Activated CD4-positive, alpha-beta T cell treated with anti-CD3 and anti-CD28 coated beads, Interleukin-2, amount 50 U/mL, for 16 hours (primary cell): ENCODE data around the gene C4orf46.
"Not testable (repeated sequence)": the region's sequence is repeated elsewhere in the genome, so short reads cannot be mapped to it uniquely, and the experiment has no call there.

Source experiments
- DNase-seq: peaks from one replicate; pipeline ENCODE4 v3.0.0-alpha.2; 2020

Gene C4orf46

DNA sequence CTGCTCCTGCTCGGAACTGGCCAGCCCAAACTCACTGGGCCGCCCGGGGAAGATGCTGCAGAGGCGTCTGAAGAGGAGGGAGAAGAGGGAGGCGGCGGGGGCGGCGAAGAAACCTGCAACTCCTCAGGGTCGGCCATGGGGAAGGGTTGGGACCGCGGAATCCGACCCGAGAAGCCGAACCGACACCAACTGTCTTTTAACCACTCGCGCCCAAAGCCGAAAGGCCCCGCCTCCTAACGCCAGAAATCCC, at the start of gene C4orf46:
Gene C4orf46, minus strand, starts transcription at position 223 of the 250 bp plus-strand sequence. Its CDS starts 86 bp downstream, at position 137.
- DNase-seq: no peak

GRCh38 chr4:158715802-158716201, 44.1 kb upstream of the C4orf46 start:
- DNase-seq: no peak

GRCh38 chr4:158714937-158715336, 43.2 kb upstream of the C4orf46 start:
- DNase-seq: no peak

- DNase-seq: not testable (repeated sequence)
Measured at GRCh38 chr4:158712622-158713021, 40.9 kb upstream of the C4orf46 start.

DNA sequence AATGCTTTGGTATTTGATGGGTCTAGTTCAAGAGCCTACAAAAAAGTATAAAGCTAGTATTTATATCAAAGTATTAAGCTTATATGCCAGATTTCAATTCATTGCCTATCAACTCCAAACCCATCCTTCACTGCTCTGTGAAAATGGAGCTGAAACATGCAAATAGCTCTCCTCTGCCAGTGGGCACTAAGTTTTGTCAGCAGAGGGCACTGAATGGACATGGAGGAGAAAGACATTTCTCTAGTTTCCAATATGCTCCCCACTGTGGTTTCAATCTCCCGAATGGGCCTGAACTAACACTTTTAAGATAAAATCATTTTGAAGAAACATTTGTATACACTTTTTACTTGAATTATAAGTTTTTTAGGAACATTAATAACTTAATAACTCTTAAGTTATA, 39.1 kb upstream of the C4orf46 start:
- DNase-seq: no peak

GRCh38 chr4:158704274-158704673, 32.6 kb upstream of the C4orf46 start:
- DNase-seq: no peak

DNA sequence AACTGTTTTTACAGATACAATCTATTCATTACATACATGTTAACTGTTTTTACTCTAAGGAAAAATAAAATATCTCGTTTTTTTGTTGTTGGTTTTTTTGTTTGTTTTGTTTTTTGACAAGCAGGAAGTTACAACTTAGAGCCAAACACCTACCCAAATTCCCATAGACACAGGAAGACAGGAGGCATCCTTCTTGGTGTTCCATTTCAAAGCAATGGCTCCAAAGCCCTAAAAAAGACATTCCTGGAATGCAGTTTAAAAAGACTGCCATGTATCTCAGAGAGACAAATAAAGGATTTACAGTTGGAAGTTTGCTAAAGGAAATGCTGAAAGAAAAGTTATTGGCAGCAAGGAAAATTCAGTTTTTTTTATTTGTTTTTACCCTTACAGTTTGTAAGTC, 17.1 kb upstream of the C4orf46 start:
- no peak for DNase-seq

DNA sequence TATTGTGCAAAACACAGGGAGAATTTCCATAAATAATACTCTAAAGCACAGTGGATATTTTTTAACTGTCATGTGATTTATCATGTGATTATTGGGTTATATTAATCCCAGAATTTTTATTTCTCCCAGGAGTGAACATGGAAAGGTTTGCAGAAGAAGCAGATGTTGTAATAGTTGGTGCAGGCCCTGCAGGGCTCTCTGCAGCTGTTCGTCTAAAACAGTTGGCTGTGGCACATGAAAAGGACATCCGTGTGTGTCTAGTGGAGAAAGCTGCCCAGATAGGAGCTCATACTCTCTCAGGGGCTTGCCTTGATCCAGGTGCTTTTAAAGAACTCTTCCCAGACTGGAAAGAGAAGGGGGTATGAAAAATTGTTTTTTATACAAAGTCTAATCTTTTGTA, 10.4 kb upstream of the C4orf46 start:
- no peak for DNase-seq

DNA sequence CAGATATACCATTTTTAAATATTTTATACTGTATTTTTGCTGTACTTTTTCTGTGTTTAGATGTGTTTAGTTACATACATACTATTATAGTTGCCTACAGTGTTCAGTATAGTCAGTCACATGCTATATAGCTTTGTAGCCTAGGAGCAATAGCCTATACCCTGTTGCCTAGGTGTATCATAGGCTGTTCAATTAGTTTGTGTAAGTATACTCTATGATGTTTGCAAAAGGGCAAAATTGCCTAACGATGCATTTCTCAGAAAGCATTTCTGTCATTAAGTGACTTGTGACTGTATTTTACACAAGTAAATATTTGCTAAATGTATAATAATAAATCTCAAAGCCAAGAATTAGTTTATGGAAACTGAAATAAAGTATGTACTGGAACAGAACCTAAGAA, 9.9 kb upstream of the C4orf46 start:
- no peak for DNase-seq

GRCh38 chr4:158678767-158679166, 7.1 kb upstream of the C4orf46 start:
- no peak for DNase-seq

GRCh38 chr4:158676076-158676475, 4.4 kb upstream of the C4orf46 start:
- DNase-seq: no peak

- no peak for DNase-seq
Measured at GRCh38 chr4:158673633-158674032, 1.9 kb upstream of the C4orf46 start.

DNA sequence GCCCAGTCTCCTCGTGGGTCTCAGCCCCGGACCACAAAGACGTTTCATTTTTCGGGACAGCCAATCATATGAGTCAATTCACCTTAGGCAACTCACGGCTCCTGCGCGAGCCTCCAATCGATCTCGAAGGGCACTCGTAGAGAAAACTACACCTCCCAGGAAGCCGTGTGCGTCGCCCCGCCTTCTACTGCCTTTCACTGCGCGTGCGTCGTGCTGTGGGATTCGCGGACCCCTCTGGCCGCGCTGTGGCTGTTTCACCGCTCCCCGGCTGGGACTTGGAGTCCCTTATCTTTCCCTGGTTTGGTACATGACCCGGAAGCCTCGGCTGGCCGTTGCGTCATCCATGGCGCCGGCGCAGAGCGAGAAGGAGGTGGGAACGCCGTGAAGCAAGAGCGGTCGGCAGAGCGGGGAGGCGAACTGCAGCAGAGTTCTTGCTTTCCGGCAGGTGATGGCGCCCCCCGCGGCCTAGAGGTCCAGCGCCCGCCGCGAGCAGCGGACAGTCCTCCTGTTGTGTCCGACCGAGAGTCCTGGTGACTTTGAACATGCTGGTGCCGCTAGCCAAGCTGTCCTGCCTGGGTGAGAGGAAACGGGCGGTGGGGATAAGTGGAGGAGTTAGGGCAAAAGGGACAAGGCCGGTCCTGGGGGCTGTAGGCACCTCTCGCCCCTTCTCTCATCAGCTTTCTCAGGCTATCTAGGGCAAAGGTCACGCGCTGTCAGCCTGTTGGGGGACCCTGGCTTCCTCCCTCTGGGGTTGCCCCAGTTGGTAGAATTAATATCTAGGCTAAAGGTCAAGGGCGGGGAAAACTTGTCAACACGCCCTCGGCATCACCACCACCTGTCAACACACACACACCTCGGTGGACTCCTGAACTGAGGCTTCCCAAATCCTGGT, 474 bp upstream of the C4orf46 start, which contains the start of gene ETFDH:
Gene ETFDH, plus strand, starts transcription at position 382 of the 892 bp plus-strand sequence. Its CDS starts 161 bp downstream, at position 543.
- peak; percentile 99 for DNase-seq

DNA sequence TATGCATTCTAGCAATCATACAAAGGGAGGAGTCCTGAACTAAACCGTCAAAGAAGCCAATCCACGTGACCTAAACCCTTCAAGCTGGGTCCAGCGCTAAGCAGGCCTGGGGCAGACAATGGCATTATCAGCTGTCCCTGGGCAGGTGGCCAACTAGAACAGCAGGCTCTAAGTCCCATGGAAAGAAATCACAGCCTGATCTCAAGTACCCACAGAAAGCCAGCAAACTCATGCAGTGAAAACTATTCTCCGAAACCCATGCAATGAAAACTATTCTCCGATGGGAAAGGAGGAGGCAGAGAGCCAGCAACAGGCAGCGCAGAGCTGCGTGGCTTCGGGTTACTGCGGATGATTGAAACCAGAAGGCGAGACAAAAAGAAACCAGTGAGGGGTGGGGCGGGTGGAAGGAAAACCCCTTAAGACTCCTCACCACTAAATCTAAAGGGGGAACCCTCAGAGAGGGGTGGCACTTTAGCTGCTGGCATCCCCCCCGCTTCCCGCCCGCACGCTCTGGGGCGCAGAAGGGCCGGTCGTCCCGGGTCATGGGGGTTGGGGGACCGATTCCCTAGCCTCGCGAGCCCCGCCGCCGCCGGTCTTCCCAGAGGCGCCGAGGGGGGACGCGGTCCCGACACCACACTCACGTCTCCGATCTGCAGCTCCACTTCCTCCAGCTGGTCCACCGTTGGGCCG, 567 bp downstream of the C4orf46 start:
- DNase-seq: peak; percentile 78

- DNase-seq: no peak
Measured at GRCh38 chr4:158669310-158669709, 2.4 kb downstream of the C4orf46 start.

- DNase-seq: peak; percentile 26
Measured at GRCh38 chr4:158667651-158668198, 4.0 kb downstream of the C4orf46 start.

DNA sequence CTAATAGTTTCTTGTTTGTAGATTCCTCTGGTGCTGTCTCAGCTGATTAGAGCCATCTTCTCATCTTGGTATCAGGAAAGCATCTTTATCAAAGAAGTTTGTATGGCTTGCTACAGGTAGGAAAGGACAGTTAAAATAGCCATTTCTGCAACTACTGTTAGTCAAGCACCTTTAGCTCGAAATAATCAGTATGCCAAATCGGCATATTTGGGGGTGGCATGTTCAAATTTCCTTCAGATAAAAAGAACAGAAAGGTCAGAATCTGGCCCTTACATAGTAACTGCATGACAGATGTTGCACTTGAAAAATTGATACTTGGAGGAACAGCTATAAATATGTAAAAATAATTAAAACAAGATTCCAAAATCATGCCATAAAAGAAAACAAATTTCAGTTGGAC, 4.8 kb downstream of the C4orf46 start:
- DNase-seq: no peak

GRCh38 chr4:158664806-158665205, 6.9 kb downstream of the C4orf46 start:
- no peak for DNase-seq

DNA sequence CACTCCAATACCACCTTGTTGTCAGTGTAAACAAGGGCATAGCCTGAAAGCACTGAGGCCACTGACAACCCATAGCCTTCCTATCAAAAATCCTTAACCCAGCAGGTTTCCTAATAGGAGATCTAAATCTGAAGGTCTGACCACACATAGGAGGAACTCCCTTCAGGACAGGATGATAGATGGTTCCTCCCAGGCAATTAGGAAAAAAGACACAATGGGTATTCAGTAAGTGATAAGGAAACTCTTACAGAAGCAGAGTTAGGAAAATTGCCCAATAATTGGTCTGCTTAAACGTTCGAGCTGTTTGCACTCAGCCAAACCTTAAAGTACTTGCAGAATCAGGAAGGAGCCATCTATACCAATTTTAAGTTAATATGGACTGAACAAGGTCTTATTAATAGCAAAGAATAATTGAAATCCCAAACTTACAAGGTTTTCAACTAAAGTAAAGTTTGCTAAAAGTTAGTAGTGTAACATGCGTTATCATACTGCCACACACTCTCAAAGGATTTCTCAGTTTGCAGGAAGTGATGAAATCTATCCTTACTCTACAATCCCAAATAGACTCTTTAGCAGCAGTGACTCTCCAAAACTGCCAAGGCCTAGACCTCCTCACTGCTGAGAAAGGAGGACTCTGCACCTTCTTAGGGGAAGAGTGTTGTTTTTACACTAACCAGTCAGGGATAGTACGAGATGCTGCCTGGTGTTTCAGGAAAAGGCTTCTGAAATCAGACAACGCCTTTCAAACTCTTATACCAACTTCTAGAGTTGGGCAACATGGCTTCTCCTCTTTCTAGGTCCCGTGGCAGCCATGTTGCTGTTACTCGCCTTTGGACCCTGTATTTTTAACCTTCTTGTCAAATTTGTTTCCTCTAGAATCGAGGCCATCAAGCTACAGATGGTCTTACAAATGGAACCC, 7.7 kb downstream of the C4orf46 start:
- not testable (repeated sequence) for DNase-seq

DNA sequence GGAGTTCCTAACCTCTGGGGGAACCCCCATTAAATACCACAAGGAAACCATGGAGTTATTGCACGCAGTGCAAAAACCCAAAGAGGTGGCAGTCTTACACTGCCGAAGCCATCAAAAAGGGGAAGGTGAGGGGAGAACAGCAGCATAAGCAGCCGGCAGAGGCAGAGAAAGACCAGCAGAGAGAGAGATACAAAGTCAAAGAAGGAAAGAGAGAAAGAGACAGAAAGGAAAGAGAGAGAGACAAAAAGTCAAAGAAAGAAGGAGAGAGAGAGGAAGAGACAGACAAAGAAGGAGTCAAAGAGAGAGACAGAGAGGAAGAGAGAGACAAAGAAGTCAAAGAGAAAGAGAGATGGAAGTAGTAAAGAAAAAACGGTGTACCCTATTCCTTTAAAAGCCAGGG, 8.4 kb downstream of the C4orf46 start:
- DNase-seq: not testable (repeated sequence)

DNA sequence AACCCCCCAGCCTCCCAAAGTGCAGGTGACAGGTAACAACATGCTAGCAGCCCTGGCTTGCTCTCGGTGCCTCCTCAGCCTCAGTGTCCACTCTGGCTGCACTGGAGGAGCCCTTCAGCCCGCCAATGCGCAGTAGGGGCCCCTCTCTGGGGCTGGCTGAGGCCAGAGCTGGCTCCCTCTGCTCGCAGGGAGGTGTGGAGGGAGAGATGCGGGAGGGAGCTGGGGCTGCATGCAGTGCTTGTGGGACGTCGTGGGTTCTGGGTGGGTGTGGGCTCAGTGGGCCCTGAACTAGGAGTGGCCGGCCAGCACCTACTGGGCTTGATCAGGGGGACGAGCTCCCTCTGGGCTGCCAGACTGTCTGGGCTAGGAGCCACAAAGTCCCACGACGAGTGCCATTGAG, 14.4 kb downstream of the C4orf46 start:
- DNase-seq: no peak

- DNase-seq: no peak
Measured at GRCh38 chr4:158656439-158656838, 15.2 kb downstream of the C4orf46 start.

GRCh38 chr4:158652920-158653319, 18.8 kb downstream of the C4orf46 start:
- DNase-seq: no peak
